GM12874 (cell line): ENCODE data around the gene LIMD2.

Experiments used
- CTCF ChIP-seq: IDR thresholded peaks from 2 replicates; pipeline ENCODE4 v1.5.1; 2011; ENCODE audit warnings: low read depth, mild to moderate bottlenecking, control low read depth, low read length, moderate library complexity; ENCODE audit not compliant: insufficient read depth

The LIMD2 gene

GRCh38 chr17:63698886-63699637 lies 863 bp downstream of the LIMD2 start:
- no peak for TF ChIP-seq CTCF

GRCh38 chr17:63698381-63698885 lies 1.5 kb downstream of the LIMD2 start:
- TF ChIP-seq CTCF = no peak

GRCh38 chr17:63697341-63698286 lies 2.3 kb downstream of the LIMD2 start:
- peak; percentile 78 for TF ChIP-seq CTCF

GRCh38 chr17:63696381-63696961 lies 3.5 kb downstream of the LIMD2 start:
- TF ChIP-seq CTCF = peak; percentile 55; the same call in 1 of the 2 replicates

- no peak for TF ChIP-seq CTCF
Measured at GRCh38 chr17:63695889-63696288, 4.0 kb downstream of the LIMD2 start.

GRCh38 chr17:63694950-63695773 lies 4.8 kb downstream of the LIMD2 start:
- TF ChIP-seq CTCF = no peak
